H7 (cell line): ENCODE measurements around the gene MPZL2. TPM values are rescaled to one million over a fixed set of nuclear protein-coding genes. Genes with fewer than 3 reads are reported as not detected.

Experiments used
- DNase-seq: peaks from one replicate; pipeline ENCODE4 v3.0.0; 2012
- H3K27me3 ChIP-seq: 2 replicates; pipeline ENCODE4 v1.6.0; 2011; ENCODE audit warnings: mild to moderate bottlenecking, low read length; ENCODE audit not compliant: control insufficient read depth, insufficient read depth
- H3K36me3 ChIP-seq: replicated peaks from 2 replicates; pipeline ENCODE4 v1.5.1; 2011; ENCODE audit warnings: low read length; ENCODE audit not compliant: control insufficient read depth, insufficient read depth
- H3K4me3 ChIP-seq: 2 replicates; pipeline ENCODE4 v1.5.1; 2011; ENCODE audit warnings: low read depth, mild to moderate bottlenecking, control low read depth, low read length, moderate library complexity; ENCODE audit not compliant: insufficient read depth
- total RNA-seq: library from RNA; depleted of rRNA; stranded (reverse); fragments of >200 nt; shearing (Covaris generic); gene quantifications from 2 replicates; pipeline ENCODE4 v1.2.3, GENCODE V29; 2014

MPZL2 gene
- total RNA-seq, 1 experiment from 2014 or later: 0.38 TPM

GRCh38 chr11:118272001-118272400, 7.9 kb upstream of the MPZL2 start:
- no peaks in the 10 kb centered on the region for H3K36me3 ChIP-seq
- H3K27me3 ChIP-seq: no peaks in the 10 kb centered on the region; the same call in 1 of the 2 replicates
- H3K4me3 ChIP-seq: no peak overlapping the region
- no peak for DNase-seq

- Histone ChIP-seq H3K36me3 (no peaks in the 10 kb centered on the region), H3K4me3 (no peak overlapping the region), H3K27me3 (peaks cover 28% of the 10 kb centered on the region)
- DNase-seq: no peak
These were observed 3.4 kb upstream of the MPZL2 start for GRCh38 chr11:118267486-118267885.

GRCh38 chr11:118265954-118266353, 1.9 kb upstream of the MPZL2 start:
- peaks cover 29% of the 10 kb centered on the region for H3K27me3 ChIP-seq

GRCh38 chr11:118264569-118265465, 720 bp upstream of the MPZL2 start:
- Histone ChIP-seq H3K27me3 (peaks cover 29% of the 10 kb centered on the region), H3K4me3 (peak overlapping the region; percentile 26; the same call in 1 of the 2 replicates), H3K36me3 (no peaks in the 10 kb centered on the region)
- DNase-seq: peak; percentile 16

More at GRCh38 chr11:118265954-118266353, 1.9 kb upstream of the MPZL2 start:
- H3K4me3 ChIP-seq: no peak overlapping the region
- H3K36me3 ChIP-seq: no peaks in the 10 kb centered on the region
- DNase-seq: no peak

GRCh38 chr11:118263112-118263511, 985 bp downstream of the MPZL2 start:
- no peak for DNase-seq
- H3K27me3 ChIP-seq: peaks cover 29% of the 10 kb centered on the region
- H3K36me3 ChIP-seq: no peaks in the 10 kb centered on the region
- H3K4me3 ChIP-seq: no peak overlapping the region

GRCh38 chr11:118260353-118260752, 3.7 kb downstream of the MPZL2 start:
- DNase-seq: no peak
- Histone ChIP-seq H3K36me3 (no peaks in the 10 kb centered on the region), H3K27me3 (peaks cover 25% of the 10 kb centered on the region), H3K4me3 (no peak overlapping the region)

GRCh38 chr11:118259138-118259537, 5.0 kb downstream of the MPZL2 start:
- Histone ChIP-seq H3K4me3 (no peak overlapping the region), H3K27me3 (peaks cover 15% of the 10 kb centered on the region), H3K36me3 (no peaks in the 10 kb centered on the region)
- no peak for DNase-seq

- Histone ChIP-seq H3K4me3 (no peak overlapping the region), H3K27me3 (peaks cover 8% of the 10 kb centered on the region), H3K36me3 (no peaks in the 10 kb centered on the region)
- no peak for DNase-seq
These were observed 5.7 kb downstream of the MPZL2 start for GRCh38 chr11:118258410-118258809.

- DNase-seq: no peak
- H3K4me3 ChIP-seq: peak overlapping the region; percentile 49; the same call in 1 of the 2 replicates
- peaks cover 3% of the 10 kb centered on the region; the same call in 1 of the 2 replicates for H3K27me3 ChIP-seq
- no peaks in the 10 kb centered on the region for H3K36me3 ChIP-seq
These were observed 11.4 kb downstream of the MPZL2 start for GRCh38 chr11:118252688-118253087.

- no peaks in the 10 kb centered on the region; the same call in 1 of the 2 replicates for H3K27me3 ChIP-seq
- no peaks in the 10 kb centered on the region for H3K36me3 ChIP-seq
- peak; percentile 71 for DNase-seq
- peak within 1 kb of the TSS; percentile 49; the same call in 1 of the 2 replicates for H3K4me3 ChIP-seq
These were observed 12.0 kb downstream of the MPZL2 start, which contains the start of gene MPZL3 for GRCh38 chr11:118251858-118252652. TSS of gene MPZL3 (minus strand) at chr11:118252365. CDS start at chr11:118252294, 71 bp downstream.

- H3K27me3 ChIP-seq: no peaks in the 10 kb centered on the region
- H3K4me3 ChIP-seq: no peak overlapping the region
- H3K36me3 ChIP-seq: no peaks in the 10 kb centered on the region
- no peak for DNase-seq
These were observed 17.1 kb downstream of the MPZL2 start for GRCh38 chr11:118247041-118247440.

- H3K4me3 ChIP-seq: no peak overlapping the region
- no peaks in the 10 kb centered on the region for H3K27me3 ChIP-seq
- no peak for DNase-seq
These were observed 18.0 kb downstream of the MPZL2 start for GRCh38 chr11:118245936-118246562.

GRCh38 chr11:118243993-118244762, 19.9 kb downstream of the MPZL2 start:
- DNase-seq: no peak
- H3K4me3 ChIP-seq: no peak overlapping the region
- no peaks in the 10 kb centered on the region for H3K27me3 ChIP-seq
- H3K36me3 ChIP-seq: no peaks in the 10 kb centered on the region

More at GRCh38 chr11:118245936-118246562, 18.0 kb downstream of the MPZL2 start:
- H3K36me3 ChIP-seq: no peaks in the 10 kb centered on the region

GRCh38 chr11:118243161-118243560, 20.9 kb downstream of the MPZL2 start:
- H3K4me3 ChIP-seq: no peak overlapping the region
- H3K36me3 ChIP-seq: no peaks in the 10 kb centered on the region
- DNase-seq: no peak
- no peaks in the 10 kb centered on the region for H3K27me3 ChIP-seq
